LNCaP clone FGC (cell line): ENCODE measurements around the gene GALNT14.

Experiments
- DNase-seq: peaks from one replicate; pipeline ENCODE4 v3.0.0-alpha.2; 2011; ENCODE audit warnings: low read depth
- H3K4me3 ChIP-seq: 2 replicates; pipeline ENCODE4 v1.5.1; 2011; ENCODE audit warnings: mild to moderate bottlenecking, low read depth, low read length, control low read depth
- CTCF ChIP-seq: IDR thresholded peaks from 2 replicates; pipeline ENCODE4 v1.5.1; 2012; ENCODE audit warnings: mild to moderate bottlenecking; ENCODE audit not compliant: control insufficient read depth, insufficient read depth; ENCODE audit errors: extremely low read depth

The GALNT14 gene

GRCh38 chr2:30903326-30903725, 234.9 kb downstream of the GALNT14 start:
- no peak for DNase-seq
- TF ChIP-seq CTCF = no peak
- H3K4me3 ChIP-seq = no peak overlapping the region

DNA sequence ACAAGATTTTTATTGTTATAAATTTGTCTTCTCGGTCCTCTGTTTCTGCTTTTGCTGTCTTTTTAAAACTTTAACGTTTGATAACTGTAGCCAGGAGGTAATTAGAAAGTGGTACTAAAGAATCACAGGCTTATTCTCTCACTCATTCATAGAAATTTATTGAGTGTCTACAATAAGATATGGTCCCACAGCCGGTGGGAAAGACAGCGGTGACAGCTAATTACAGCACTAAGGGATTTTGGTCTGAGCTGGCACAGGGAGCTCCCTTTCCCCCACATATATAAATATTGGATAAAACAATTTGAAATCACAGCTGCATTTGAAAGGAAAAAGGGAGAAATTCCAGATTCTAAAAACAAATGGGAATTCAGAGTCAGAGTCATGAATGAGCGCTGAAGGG, 237.9 kb downstream of the GALNT14 start:
- TF ChIP-seq CTCF = no peak
- no peak overlapping the region for H3K4me3 ChIP-seq
- DNase-seq = no peak

DNA sequence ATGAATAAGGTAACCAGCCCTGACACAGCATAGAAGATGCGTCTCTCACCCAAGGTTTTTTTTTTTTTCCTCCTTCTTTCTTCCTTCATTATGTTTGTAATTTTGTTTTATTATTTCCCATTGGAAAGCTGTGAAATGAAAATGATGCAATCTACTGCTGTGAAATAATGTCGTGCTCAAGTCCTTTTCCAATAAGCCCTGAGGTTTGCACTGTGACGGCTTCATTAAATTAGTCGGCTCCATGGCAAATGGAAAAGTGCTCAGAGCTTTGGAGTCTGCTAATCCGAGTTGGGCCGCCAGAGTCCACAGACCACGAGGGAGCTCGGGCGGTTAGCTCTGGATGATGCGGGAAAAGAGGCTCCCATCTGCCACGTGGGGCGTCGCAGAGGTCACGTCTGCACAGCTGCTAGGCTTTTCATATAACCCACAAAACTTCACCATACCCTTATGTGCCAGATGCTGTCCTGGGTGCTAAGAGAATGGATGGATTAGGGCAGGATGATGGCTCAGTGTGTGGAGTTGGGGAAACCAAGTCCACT, 238.7 kb downstream of the GALNT14 start:
- no peak overlapping the region for H3K4me3 ChIP-seq
- TF ChIP-seq CTCF = no peak
- DNase-seq = no peak

- H3K4me3 ChIP-seq = no peak overlapping the region
- no peak for TF ChIP-seq CTCF
- no peak for DNase-seq
Observed at GRCh38 chr2:30897539-30897938, 240.7 kb downstream of the GALNT14 start.

- no peak for TF ChIP-seq CTCF
- no peak overlapping the region for H3K4me3 ChIP-seq
- no peak for DNase-seq
Observed at GRCh38 chr2:30894498-30895119, 243.6 kb downstream of the GALNT14 start.

DNA sequence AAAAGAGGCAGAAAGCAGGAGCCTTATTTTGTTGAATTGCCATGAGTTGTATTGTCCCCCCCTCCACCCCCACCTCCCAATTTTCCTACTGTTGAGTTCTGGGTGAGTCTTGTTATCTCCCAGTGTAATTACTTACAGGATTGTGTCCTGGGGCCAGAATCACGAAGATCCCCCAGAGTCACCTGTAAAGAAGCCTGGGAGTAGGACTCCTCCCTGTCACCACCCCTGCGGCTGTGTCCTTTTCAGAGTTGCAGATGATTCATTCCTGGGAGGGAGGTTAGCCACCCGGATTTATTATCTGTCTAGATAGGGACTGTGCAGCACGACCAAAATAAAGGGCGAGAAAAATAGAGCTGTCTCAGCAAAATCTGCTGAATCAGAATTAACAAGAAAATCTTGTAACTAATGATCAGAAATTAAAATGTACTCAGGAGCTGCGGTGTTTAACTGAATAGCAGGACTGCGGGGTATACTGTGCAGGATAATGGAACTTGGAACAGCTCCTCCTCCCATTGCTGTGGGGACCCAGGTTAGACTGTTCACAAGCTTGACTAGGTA, 249.3 kb downstream of the GALNT14 start:
- no peak for DNase-seq
- H3K4me3 ChIP-seq = no peak overlapping the region
- TF ChIP-seq CTCF = no peak

- DNase-seq = no peak
- TF ChIP-seq CTCF = no peak
- H3K4me3 ChIP-seq = no peak overlapping the region
Observed at GRCh38 chr2:30886080-30886479, 252.2 kb downstream of the GALNT14 start.
